NCI-H2107 treated with DMSO at 0.1 percent for 48 hours (cell line): ENCODE results near the gene SARDH.
"Not testable (repeated sequence)": the region's sequence is repeated elsewhere in the genome, so short reads cannot be mapped to it uniquely, and the experiment has no call there.

ENCODE experiments used
- DNase-seq: peaks from one replicate; lab custom pipeline; 2025; ENCODE audit not compliant: unreplicated experiment; lab: John Stamatoyannopoulos, UW

Gene SARDH

DNA sequence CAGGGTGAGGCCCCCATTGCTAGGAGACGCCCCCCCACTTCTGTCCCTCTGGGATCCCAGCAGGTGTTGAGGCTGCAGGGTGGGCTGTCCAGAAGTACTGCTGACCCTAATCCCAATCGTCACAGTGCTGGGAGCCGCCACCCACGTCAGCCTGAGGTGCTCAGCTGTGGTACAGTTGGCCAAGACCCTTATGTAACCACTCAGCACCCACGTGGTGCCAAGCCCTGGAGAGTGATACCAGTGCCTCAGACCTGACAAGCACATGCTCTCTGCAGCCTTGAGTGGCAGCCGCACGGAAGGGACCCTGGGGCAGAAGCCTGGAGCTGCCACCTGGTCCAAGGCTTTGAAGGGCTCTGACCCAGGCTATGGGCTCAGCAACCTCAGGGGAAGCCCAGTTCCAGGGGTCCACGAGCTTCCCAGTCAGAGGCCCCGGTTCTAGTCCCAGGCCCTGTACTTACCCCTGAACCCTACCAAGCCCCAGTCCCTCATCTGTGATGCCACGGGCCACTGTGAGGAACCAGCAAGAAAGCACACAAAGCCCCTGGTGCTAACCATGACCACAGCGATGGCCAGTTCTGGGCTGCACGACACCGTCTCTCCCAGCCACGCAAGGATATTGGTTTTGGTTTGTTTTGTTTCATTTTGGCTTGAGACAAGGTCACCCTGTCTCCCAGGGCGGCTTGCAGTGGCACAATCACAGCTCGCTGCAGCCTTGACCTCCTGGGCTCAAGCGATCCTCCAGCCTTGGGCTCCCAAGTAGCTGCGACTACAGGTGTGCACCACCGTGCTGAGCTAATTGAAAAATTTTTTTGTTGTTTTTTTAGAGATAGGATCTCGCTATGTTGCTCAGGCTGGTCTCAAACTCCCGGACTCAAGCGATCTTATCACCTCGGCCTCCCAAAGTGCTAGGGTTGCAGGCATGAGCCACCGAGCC lies 51.2 kb downstream of the SARDH start:
- no peak for DNase-seq

DNA sequence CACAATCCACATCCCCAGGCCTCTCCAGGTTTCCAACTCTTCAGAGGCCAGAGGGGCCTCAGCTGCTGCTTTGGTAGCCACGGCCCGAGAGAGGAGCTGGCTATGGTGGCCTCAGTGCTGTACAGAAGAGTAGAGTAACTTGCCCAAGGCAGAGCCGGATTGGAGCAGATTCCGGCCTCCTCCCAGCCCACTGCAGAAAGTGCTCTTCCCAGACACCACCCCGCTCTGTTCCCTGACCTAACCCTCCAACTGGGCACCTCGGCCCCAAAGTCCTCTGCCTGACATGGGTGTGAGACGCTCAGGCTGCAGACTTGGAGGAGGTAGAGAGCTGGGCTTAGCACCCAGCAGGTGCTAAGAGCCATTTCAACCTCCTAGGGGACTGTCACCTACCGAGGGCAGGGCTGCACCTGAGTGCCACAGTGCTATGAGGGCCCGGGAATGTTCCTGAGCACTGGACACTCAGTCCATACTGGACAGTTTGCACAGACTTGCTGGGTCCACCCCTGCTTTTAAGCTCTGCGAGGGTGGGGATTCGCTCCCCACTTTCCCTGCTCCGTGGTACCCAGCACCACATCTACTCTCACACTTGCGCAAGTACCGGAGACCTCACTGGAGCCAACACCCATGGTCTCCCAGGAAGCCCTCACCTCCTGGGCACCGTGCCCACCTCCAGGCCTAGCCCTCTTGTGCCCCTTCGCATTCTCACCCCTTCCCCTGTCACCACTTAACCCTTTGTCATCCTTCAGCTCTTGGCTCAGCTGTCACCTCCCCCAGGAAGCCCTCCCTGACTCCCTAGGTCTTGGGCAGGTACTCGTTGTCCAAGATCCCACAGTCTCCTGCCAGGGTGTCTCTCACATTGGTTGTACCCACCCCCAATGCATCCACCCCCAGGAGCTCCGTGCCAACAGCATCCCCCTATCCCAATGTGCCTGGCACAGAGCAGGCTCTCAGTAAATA lies 52.2 kb downstream of the SARDH start:
- no peak for DNase-seq

DNA sequence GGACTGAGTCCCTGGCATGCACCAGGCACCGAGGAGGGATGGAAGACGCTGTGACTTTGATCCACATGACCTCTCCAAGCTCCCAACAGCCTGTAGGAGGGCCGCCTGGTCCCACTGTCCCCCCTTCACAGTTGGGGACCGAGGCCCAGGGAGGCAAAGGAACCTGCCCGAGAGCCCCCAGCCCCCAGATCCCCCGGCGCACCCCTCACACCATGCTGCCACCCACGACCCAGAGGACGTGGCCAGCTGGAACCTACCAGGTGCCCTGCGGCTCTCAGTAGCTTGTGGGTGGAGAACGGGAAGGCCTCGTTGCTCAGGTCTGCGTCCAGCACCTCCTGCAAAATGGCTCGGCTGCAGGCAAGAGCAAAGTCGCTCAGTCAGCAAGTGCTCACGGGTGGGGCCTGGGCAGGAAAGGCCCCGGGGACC lies 53.2 kb downstream of the SARDH start:
- DNase-seq = no peak

DNA sequence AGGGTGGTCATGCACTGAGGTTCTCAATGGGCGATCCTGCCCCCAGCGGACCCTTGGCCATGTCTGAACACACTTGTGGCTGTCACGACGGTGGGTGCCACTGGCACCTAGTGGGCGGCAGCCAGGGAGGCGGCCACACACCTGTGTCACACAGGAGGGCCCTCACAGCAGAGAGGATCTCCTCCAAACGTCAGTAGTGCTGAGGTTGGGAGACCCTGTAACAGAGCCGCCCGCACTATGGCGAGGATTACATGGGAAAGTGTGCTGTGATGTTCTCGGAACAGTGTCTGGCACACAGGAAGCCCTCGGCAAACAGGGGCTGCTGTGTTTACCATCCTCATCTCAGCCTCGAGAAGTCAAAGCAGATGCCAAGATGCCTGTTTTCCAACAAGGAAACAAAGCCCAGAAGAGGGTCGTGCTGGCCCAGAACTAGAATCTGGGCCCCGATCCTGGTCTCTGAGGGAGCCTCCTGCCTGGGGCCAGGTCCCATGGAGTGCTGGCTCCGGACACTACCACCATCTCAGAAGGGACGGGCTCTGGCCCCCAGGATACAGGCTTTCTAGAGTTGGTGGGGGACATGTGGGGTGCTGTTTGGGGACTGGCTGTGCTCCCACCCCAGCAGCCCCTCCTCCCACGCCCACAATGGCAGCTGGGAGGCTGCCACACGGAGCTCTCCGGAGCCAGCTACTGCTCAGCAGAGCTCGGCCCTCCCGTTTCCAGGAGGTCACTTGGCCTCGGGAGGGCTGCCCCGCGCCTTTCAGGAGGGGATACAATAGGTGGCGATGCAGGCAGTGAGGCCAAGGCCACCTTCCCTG lies 53.8 kb downstream of the SARDH start:
- no peak for DNase-seq

DNA sequence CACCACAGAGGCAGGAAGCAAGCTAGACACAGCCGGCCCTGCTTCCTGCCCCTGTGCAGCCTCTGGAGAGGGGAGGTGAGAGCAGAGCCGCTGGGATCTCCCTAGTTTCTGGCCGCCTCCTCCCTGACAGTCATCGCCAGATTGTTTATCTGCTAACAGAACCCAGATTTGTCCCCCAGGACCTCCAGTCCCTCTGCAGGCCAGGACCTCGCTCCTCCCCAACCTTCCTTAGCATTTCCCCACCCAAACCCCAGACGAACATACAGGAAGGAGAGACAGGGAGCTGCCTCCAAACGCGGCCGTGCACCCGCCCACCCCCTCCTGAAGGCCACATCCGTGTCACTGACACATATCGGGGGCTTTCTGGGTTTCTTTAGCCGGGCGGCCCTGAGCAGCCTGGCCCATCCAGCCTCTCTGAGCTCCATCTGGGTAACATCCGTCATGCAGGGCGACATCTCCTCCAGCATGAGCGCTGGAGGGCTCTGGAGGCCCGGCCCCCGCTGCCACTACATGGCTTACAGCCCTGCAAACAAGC lies 54.5 kb downstream of the SARDH start:
- DNase-seq = no peak

DNA sequence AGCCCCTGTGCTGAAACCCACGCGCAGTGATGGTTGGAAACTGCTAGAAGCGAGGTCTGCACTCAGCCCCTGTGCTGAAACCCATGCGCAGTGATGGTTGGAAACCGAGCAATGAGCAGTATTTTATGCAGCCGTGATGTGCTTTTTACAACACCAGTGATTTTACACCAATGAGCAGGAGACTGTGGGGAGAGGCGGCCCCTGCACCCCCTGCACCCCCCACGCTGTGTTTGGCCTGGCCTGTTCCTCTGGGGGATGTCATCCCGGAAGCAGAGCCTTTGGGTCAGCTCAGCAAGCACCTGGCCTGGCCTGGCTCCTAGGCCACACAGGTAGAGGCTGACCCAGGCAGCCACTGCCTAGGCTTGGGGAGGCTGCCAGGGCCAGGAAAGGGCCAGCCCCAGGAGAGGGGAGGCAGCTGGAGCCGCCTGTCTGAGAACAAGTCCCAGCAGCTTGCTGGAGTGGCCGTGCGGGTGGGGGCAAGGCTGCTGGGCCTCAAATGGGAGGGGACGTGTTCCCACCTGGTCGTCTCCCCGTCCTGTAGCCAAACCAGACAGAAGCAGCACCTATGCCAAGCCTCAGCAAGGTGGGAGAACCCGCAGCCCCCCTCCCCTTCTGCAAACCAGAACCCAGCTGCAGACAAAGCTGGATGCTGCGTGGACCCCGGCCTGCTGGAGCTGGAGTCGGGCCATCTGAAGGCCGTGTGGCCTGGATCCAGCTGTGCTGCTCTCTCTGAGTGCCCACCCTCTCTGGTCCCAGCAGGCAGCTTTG lies 55.1 kb downstream of the SARDH start:
- DNase-seq = no peak

DNA sequence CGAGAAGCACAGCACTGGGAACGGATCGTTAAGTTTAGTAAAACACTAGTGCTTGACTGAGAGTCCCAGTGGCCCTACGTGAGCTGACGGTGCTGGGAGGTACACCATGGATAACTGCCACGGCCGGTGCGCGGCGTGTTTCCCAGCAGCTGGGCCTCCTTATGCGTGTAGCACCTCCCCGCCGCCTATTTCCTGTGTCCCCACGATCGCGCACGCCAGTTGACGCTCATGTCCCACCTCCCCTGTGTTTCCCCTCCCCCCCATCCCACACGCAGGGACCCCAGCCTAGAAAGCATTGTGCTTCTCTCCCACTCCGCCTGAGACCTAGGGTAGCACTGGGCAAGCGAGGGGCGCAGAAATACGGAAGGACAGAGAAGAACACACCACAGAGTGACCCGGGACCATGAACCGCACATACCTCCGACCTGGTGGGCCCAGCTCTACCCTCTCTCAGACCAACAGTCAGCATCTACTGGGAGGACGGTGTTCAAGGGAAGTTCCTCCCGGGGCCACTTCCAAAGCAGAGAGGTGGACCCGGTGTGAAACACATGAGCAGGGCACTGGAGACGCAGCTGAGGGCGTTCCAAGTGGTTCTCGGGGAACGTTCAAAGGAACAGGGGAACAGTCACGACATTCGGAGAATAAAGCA lies 56.4 kb downstream of the SARDH start:
- DNase-seq = no peak

DNA sequence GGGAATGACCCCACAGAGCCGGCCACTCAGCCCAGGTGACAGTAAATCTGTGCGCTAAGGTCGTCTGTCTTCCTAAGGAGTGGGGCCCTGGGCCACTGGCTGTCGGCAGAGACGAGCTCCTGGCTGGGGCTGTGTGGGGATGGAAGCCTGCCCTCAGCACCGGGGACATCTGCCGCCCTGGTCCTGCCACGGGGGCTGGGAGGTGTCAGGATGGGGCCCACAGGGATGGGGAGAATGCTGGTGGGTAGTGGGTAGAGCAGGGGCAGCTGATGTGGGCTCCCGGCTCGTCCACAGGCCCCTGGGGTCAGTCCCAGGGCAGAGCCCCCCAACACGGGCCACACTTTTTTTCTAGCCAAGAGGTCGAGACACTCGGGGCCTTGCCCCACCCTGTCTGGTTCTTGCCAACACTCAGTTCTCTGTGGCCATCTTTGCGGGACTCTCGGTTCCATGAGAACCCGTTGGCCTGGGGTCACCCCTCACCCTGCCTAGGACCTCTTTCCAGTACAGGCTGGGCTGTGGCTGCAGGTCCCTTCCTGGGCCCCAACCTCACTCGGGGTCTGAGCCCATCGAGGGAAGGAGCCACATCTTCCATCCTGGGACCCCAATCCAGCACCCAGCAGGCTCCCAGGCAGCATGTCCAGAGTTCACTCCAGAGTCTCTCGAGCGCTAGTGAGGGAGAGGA lies 57.0 kb downstream of the SARDH start:
- no peak for DNase-seq

DNA sequence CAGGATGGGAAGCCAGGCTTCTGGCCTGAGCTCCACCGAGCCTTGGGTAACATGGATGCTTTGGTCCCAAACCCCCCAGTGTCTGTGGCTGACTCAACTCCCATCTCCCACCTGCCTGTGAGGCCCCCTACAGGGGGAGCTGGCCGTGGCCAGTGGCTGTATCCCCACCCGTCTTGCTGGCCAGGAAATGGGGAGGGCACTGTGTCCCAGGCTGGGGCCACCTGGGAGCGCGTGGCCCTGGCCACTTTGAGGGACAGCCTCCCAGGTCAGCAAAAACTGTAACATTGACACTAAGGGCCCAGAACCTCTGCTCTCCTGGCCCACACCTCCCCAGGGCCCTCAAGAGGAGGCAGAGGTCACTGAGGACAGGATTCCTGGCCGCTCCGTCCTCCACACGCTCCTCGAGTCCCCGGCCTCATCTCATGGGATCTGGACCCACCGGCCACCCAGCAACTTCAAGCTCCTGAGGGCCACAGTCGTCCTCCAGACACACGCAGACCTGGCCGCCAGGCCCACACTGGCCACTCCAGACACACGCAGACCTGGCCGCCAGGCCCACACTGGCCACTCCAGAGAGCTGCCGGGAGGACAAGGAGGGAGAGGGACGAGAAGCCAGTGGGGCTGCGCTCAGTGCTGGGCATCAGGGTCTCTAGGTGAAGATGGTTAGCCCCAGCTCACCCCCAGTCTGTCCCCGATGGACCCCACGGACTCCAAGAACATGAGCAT lies 57.7 kb downstream of the SARDH start:
- no peak for DNase-seq

DNA sequence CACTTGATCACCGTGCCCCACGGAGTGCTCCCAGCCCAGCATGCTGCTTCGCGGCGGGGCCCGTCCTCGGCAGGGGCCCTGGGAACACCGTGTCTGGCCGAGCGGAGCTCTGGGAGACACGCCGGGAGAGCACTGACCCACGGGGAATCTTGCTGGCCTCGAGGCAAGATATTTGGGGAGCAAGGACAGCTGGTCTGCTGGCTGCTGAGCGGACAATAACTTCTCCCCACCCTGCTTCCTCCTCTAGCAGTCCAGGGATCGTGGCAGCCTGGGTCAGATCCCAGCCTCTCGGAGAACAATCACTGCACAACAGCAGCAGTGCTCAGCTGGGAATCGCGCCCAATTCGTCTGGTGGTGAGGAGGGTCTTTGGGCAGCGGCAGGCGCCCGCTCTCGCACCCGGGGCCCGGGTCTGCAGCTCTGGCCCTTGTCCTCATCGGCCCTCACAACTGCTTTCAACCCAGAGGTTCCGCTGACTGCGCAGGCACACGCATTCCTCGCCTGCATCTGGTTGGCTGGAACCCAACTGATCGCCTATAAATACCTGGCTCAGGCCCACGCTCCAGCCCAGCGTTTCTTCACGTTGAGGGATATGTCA lies 58.6 kb downstream of the SARDH start:
- no peak for DNase-seq

DNA sequence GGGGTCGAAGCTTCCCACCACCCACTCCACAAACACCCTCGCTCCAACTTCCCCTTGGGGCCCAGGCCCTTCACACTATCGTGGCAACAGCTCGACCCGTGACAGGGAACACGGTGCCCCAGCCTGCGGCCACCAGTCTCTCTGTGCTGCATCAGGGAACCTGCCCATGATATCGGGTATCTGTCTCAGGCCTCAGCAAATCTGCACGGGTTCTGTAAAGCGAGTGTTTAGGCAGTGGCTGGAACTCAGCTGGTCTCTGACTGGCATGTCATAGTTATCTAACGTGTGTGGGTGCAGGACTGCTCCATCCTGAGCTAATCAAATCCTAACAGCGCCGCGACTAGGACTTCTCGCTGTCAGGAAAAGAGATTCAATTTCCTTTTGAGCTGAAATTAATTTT lies 59.1 kb downstream of the SARDH start:
- no peak for DNase-seq

DNA sequence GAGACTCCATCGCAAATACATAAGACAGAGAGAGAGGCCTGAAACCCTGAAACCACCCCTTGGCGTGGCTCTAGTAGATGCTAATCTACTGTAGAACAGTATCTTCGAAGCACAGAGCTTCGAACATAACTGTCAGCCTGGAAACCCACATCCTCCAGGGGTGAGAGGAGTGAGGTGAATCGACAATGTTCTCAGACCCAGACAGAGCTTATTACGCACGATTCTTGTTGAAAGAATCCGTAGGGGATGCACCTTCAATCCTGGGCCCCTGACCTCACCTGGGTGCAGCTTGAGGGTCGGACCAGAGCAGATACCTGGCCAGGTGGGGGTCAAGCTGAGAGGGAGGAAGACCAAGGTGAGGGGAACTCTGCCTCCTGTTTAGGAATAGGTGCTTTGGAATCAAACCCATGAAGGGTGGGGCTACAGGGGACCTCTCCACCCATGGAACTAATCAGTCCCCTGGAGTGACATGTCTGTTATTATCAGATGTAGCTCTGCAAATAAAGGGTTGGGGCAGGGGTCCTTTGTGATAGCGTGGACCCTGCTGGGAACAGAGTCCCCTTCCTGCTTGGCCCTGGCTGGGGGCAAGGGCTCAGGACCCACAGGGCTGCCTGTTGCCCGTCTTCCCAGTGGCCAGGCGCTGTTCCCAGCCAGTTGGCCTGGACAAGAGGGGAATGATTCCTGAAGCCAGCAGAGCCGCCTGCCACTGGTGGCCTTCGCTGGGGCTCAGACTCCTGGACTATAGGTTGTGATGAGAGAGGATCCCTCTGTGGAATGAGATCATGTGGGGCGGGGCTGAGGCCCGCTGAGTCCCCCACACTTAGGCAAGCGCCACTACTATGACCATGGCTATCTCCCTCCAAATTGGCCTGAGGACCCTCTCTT lies 60.8 kb downstream of the SARDH start:
- DNase-seq = no peak

DNA sequence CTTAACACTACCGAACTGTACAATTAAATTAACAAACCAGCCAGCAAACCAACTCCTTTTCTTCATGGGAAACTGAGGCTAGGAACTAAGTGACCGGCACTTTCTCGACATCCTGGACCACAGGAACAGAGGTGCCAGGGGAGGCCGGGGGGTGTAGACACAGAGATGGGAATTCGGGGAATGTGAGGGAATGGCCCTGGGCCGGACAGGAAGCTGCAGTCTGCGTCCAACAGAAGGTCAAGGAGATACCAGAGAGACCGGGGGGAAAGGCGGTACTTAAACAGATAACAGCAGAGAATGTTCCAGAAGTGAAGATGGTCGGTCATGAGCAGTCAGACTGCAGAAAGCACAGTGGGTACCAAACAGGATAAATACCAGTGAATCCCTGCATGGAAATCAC lies 61.7 kb downstream of the SARDH start:
- DNase-seq = no peak

DNA sequence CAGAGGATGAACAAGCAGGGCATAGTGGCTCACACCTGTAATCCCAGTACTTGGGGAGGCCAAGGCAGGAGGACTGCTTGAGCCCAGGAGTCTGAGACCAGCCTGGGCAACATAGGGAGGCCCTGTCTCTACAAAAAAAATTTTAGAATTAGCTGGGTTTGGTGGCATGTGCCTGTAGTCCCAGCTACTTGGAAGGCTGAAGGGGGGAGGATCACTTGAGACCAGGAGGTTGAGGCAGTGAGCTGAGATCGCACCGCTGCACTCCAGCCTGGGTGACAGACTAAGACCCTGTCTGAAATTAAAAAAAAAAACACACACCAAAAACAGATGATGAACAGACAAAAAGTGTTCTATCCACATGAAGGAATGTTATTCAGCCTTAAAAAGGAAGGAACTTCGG lies 62.4 kb downstream of the SARDH start:
- DNase-seq = not testable (repeated sequence)

DNA sequence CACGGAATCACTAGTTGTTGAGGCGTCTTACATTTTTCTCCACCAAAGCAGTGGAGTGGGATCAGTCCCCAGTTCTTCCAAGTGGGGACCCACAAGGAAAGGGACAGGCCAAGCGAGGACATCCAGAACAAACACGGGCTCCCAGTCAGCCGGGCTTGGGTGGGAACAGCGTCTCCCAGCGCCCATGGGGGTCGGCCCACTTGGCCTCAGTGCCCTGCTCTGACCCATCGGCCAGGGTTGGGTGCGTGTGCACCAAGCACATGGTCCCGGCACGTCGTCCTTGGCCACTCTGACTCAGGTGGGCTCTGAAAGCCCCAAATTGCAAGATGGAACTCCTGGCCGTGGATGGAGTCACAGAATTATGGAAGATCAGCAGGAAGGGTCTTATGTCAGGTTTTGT lies 64.1 kb downstream of the SARDH start:
- DNase-seq = no peak

DNA sequence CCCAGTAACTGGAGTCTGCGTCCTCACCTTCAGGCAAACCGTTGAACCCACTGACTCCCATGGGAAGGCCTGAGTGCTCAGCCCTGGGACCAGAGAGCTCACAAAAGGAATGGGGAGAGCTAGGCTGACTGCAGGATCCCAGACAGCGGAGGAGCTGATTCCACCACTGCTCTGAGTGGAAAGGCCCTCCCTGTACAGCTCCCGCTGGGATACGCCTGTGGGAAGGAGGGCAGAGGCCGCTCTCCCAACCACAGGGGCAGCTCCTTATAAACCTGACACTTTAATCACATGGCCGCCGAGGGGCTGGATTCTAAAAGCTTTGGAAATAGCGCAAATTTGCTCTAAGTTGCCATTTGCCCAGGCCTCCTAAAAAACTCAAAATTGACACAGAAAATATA lies 64.9 kb downstream of the SARDH start:
- DNase-seq = peak; percentile 66
